ENCODE measurements around the gene KDM3B.
"Not testable (repeated sequence)": the region's sequence is repeated elsewhere in the genome, so short reads cannot be mapped to it uniquely, and the experiment has no call there.

The KDM3B gene

GRCh38 chr5:138466900-138467710 lies 114.6 kb downstream of the KDM3B start:
- in situ Hi-C loops (cut with MboI; ENCODE audit: low sequenced_read_pairs) = no loop called here

- in situ Hi-C loops (cut with MboI; ENCODE audit: low sequenced_read_pairs) = no loop called here
Observed at GRCh38 chr5:138467711-138468132, 115.2 kb downstream of the KDM3B start.

- in situ Hi-C loops (cut with MboI; ENCODE audit: low sequenced_read_pairs) = no loop called here
Observed at GRCh38 chr5:138468133-138468965, 115.9 kb downstream of the KDM3B start.

- in situ Hi-C loops (cut with MboI; ENCODE audit: low sequenced_read_pairs) = no loop called here
Observed at GRCh38 chr5:138468966-138469539, 116.6 kb downstream of the KDM3B start.

GRCh38 chr5:138469540-138470321 lies 117.2 kb downstream of the KDM3B start:
- in situ Hi-C loops (cut with MboI; ENCODE audit: low sequenced_read_pairs) = no loop called here

GRCh38 chr5:138470322-138471051 lies 118.0 kb downstream of the KDM3B start:
- in situ Hi-C loops (cut with MboI; ENCODE audit: low sequenced_read_pairs) = no loop called here

GRCh38 chr5:138471052-138471361 lies 118.5 kb downstream of the KDM3B start:
- in situ Hi-C loops (cut with MboI; ENCODE audit: low sequenced_read_pairs) = no loop called here

- in situ Hi-C loops (cut with MboI; ENCODE audit: low sequenced_read_pairs) = no loop called here
Observed at GRCh38 chr5:138472353-138472752, 119.9 kb downstream of the KDM3B start.

GRCh38 chr5:138473151-138473550 lies 120.7 kb downstream of the KDM3B start:
- in situ Hi-C loops (cut with MboI; ENCODE audit: low sequenced_read_pairs) = not testable (repeated sequence)

- in situ Hi-C loops (cut with MboI; ENCODE audit: low sequenced_read_pairs) = no loop called here
Observed at GRCh38 chr5:138476918-138477317, 124.4 kb downstream of the KDM3B start.

GRCh38 chr5:138482638-138483037 lies 130.2 kb downstream of the KDM3B start:
- in situ Hi-C loops (cut with MboI; ENCODE audit: low sequenced_read_pairs) = no loop called here
